Mesenchymal stem cell (in vitro differentiated cells and primary cell): ENCODE data around the gene RPL10.
A peak's percentile ranks its signal among the peaks of the same experiment; 100 is the strongest.

ENCODE experiments used
- DNase-seq: peaks from one replicate; pipeline ENCODE4 v3.0.0-alpha.2; 2013
- H2AFZ ChIP-seq: one replicate; pipeline ENCODE4 v1.6.1; 2013; ENCODE audit warnings: low read depth, mild to moderate bottlenecking, control low read depth, inconsistent platforms, low read length, moderate library complexity
- H2AK5ac ChIP-seq: 2 replicates; pipeline ENCODE4 v1.6.1; 2013; ENCODE audit warnings: low read length, moderate library complexity, mild to moderate bottlenecking, inconsistent platforms; ENCODE audit not compliant: severe bottlenecking
- H2BK120ac ChIP-seq: one replicate; pipeline ENCODE4 v1.6.1; 2013; ENCODE audit warnings: low read depth, mild to moderate bottlenecking, inconsistent platforms, low read length, moderate library complexity
- H2BK12ac ChIP-seq, 2 experiments: one replicate each; pipeline ENCODE4 v1.6.1; 2013; ENCODE audit warnings: inconsistent platforms in 2 of 2, low read length in 2 of 2, mild to moderate bottlenecking in 2 of 2, moderate library complexity in 2 of 2, control low read depth in 1 of 2
- H2BK15ac ChIP-seq: one replicate; pipeline ENCODE4 v1.6.1; 2013; ENCODE audit warnings: mild to moderate bottlenecking, low read depth, inconsistent platforms; ENCODE audit not compliant: poor library complexity, severe bottlenecking
- H2BK5ac ChIP-seq: 2 replicates; pipeline ENCODE4 v1.6.1; 2013; ENCODE audit warnings: low read depth, mild to moderate bottlenecking, low read length, control low read depth, inconsistent platforms; ENCODE audit not compliant: poor library complexity, severe bottlenecking
- H3K14ac ChIP-seq, 2 experiments: one replicate each; pipeline ENCODE4 v1.6.1; 2013; ENCODE audit warnings: inconsistent platforms in 2 of 2, low read length in 2 of 2, control low read depth in 1 of 2, mild to moderate bottlenecking in 1 of 2, moderate library complexity in 1 of 2
- H3K18ac ChIP-seq, 2 experiments: one replicate each; pipeline ENCODE4 v1.6.1; 2013; ENCODE audit warnings: inconsistent platforms in 2 of 2, low read length in 2 of 2, control low read depth in 1 of 2, low read depth in 1 of 2, mild to moderate bottlenecking in 1 of 2
- H3K23ac ChIP-seq, 2 experiments: one replicate each; pipeline ENCODE4 v1.6.1; 2013; ENCODE audit warnings: inconsistent platforms in 2 of 2, low read length in 2 of 2, mild to moderate bottlenecking in 2 of 2, moderate library complexity in 2 of 2, control low read depth in 1 of 2
- H3K27ac ChIP-seq: 2 replicates; pipeline ENCODE4 v1.5.1; 2013; ENCODE audit warnings: mild to moderate bottlenecking, moderate library complexity, low read length, control low read depth, inconsistent platforms; ENCODE audit not compliant: poor library complexity, severe bottlenecking
- H3K27me3 ChIP-seq, 2 experiments: 2 replicates each; pipeline versions ENCODE4 v1.6.1 to v1.7.0; 2013; ENCODE audit warnings: low read length in 2 of 2, mild to moderate bottlenecking in 2 of 2, moderate library complexity in 2 of 2, control low read depth in 1 of 2, inconsistent platforms in 1 of 2; ENCODE audit not compliant: control insufficient read depth in 1 of 2, insufficient read depth in 1 of 2
- H3K36me3 ChIP-seq, 2 experiments: 2 replicates each; pipeline versions ENCODE4 v1.6.1 to v1.7.0; 2013; ENCODE audit warnings: low read length in 2 of 2, control low read depth in 1 of 2, inconsistent platforms in 1 of 2, low read depth in 1 of 2, mild to moderate bottlenecking in 1 of 2; ENCODE audit not compliant: insufficient read depth in 2 of 2, control insufficient read depth in 1 of 2
- H3K4ac ChIP-seq, 2 experiments: one replicate each; pipeline ENCODE4 v1.6.1; 2013; ENCODE audit warnings: inconsistent platforms in 2 of 2, low read length in 2 of 2, mild to moderate bottlenecking in 2 of 2, moderate library complexity in 2 of 2, control low read depth in 1 of 2, low read depth in 1 of 2
- H3K4me1 ChIP-seq: 2 replicates; pipeline ENCODE4 v1.6.1; 2013; ENCODE audit warnings: low read depth, low read length, control low read depth; ENCODE audit not compliant: control insufficient read depth, insufficient read depth
- H3K4me2 ChIP-seq: 2 replicates; pipeline ENCODE4 v1.6.1; 2013; ENCODE audit warnings: low read length, mild to moderate bottlenecking, inconsistent platforms; ENCODE audit not compliant: poor library complexity, severe bottlenecking
- H3K4me3 ChIP-seq, 2 experiments: 2 replicates each; pipeline versions ENCODE4 v1.5.1 to v1.7.0; 2013; ENCODE audit warnings: low read length in 2 of 2, mild to moderate bottlenecking in 2 of 2, control low read depth in 1 of 2, low read depth in 1 of 2; ENCODE audit not compliant: insufficient read depth in 1 of 2
- H3K79me1 ChIP-seq: replicated peaks from 2 replicates; pipeline ENCODE4 v1.6.1; 2013; ENCODE audit warnings: mild to moderate bottlenecking, control low read depth, low read length, inconsistent platforms; ENCODE audit not compliant: poor library complexity, severe bottlenecking
- H3K9ac ChIP-seq: 2 replicates; pipeline ENCODE4 v1.7.0; 2013; ENCODE audit warnings: mild to moderate bottlenecking, low read length, moderate library complexity
- H3K9me3 ChIP-seq: 2 replicates; pipeline ENCODE4 v1.7.0; 2013; ENCODE audit warnings: mild to moderate bottlenecking, low read length; ENCODE audit not compliant: control insufficient read depth
- H4K8ac ChIP-seq: one replicate; pipeline ENCODE4 v1.6.1; 2013; ENCODE audit warnings: inconsistent platforms, mild to moderate bottlenecking, low read length, moderate library complexity
- H4K91ac ChIP-seq: one replicate; pipeline ENCODE4 v1.6.1; 2013; ENCODE audit warnings: mild to moderate bottlenecking, low read length, inconsistent platforms
- WGBS: methylation state at CpG from one replicate; pipeline ENCODE4 v1.1.7; 2013; ENCODE audit warnings: mixed read lengths; 5-methylcytosine and 5-hydroxymethylcytosine counted together

The RPL10 gene

GRCh38 chrX:154355776-154356140 is 42.4 kb upstream of the RPL10 start:
- DNase-seq, result no peak
- H3K9ac ChIP-seq, result no peak overlapping the region

GRCh38 chrX:154356596-154356995 is 41.6 kb upstream of the RPL10 start:
- H2BK12ac ChIP-seq, result no peak overlapping the region

More at GRCh38 chrX:154355776-154356140, 42.4 kb upstream of the RPL10 start:
- H3K79me1 ChIP-seq, result no peaks in the 10 kb centered on the region
- H4K8ac ChIP-seq, result no peak overlapping the region
- H3K4ac ChIP-seq, result no peak overlapping the region
- no peak overlapping the region for H3K4me2 ChIP-seq
- H2AFZ ChIP-seq, result no peak overlapping the region
- no peaks in the 10 kb centered on the region for H3K9me3 ChIP-seq
- no peak overlapping the region for H3K23ac ChIP-seq
- no peak overlapping the region for H2BK15ac ChIP-seq
- H3K27me3 ChIP-seq, result no peaks in the 10 kb centered on the region
- peaks cover 25% of the 10 kb centered on the region for H3K4me1 ChIP-seq
- WGBS, result 94% methylated on average over 10 of the region's 12 CpGs
- no peak overlapping the region for H2BK5ac ChIP-seq
- no peak overlapping the region for H2BK12ac ChIP-seq
- H3K36me3 ChIP-seq, result peaks cover 90 to 100% of the 10 kb centered on the region in 2 experiments
- no peak overlapping the region for H3K14ac ChIP-seq
- no peak overlapping the region for H3K4me3 ChIP-seq
- no peak overlapping the region for H3K27ac ChIP-seq
- no peak overlapping the region for H2BK120ac ChIP-seq
- no peak overlapping the region for H4K91ac ChIP-seq
- H2AK5ac ChIP-seq, result no peak overlapping the region
- H3K18ac ChIP-seq, result no peak overlapping the region

GRCh38 chrX:154357205-154357604 is 41.0 kb upstream of the RPL10 start:
- H3K36me3 ChIP-seq, result peaks cover 88 to 97% of the 10 kb centered on the region in 2 experiments
- no peak overlapping the region for H2BK120ac ChIP-seq
- H3K9ac ChIP-seq, result no peak overlapping the region
- no peak overlapping the region for H3K27ac ChIP-seq
- H2BK12ac ChIP-seq, result no peak overlapping the region
- H3K4ac ChIP-seq, result no peak overlapping the region
- H3K4me1 ChIP-seq, result peaks cover 27% of the 10 kb centered on the region
- H2BK5ac ChIP-seq, result no peak overlapping the region
- H3K23ac ChIP-seq, result no peak overlapping the region
- H3K18ac ChIP-seq, result no peak overlapping the region
- peak overlapping the region; percentile 62 for H4K91ac ChIP-seq
- no peak overlapping the region for H2AK5ac ChIP-seq
- no peaks in the 10 kb centered on the region for H3K79me1 ChIP-seq
- no peaks in the 10 kb centered on the region for H3K27me3 ChIP-seq
- H3K14ac ChIP-seq, result peak overlapping the region in 1 of 2 experiments; percentile 49
- no peak overlapping the region for H2AFZ ChIP-seq
- WGBS, result 93% methylated on average over 27 of the region's 27 CpGs
- no peak overlapping the region for H3K4me2 ChIP-seq
- no peaks in the 10 kb centered on the region for H3K9me3 ChIP-seq
- H3K4me3 ChIP-seq, result no peak overlapping the region
- DNase-seq, result no peak
- H4K8ac ChIP-seq, result no peak overlapping the region
- no peak overlapping the region for H2BK15ac ChIP-seq

More at GRCh38 chrX:154356596-154356995, 41.6 kb upstream of the RPL10 start:
- Histone ChIP-seq H3K14ac (no peak overlapping the region), H4K91ac (no peak overlapping the region), H2BK5ac (no peak overlapping the region), H3K4ac (no peak overlapping the region), H3K79me1 (no peaks in the 10 kb centered on the region), H3K23ac (no peak overlapping the region), H2BK15ac (no peak overlapping the region), H3K9me3 (no peaks in the 10 kb centered on the region), H3K27me3 (no peaks in the 10 kb centered on the region), H3K18ac (no peak overlapping the region), H3K4me3 (no peak overlapping the region), H2BK120ac (no peak overlapping the region), H4K8ac (no peak overlapping the region), H3K9ac (no peak overlapping the region), H3K36me3 (peaks cover 88 to 97% of the 10 kb centered on the region in 2 experiments), H3K27ac (no peak overlapping the region), H3K4me2 (no peak overlapping the region), H2AK5ac (no peak overlapping the region), H2AFZ (no peak overlapping the region), H3K4me1 (peaks cover 25% of the 10 kb centered on the region)
- WGBS, result 94% methylated on average over 6 of the region's 13 CpGs
- no peak for DNase-seq

GRCh38 chrX:154358011-154358410 is 40.2 kb upstream of the RPL10 start:
- peaks cover 30% of the 10 kb centered on the region for H3K4me1 ChIP-seq
- peaks cover 88 to 97% of the 10 kb centered on the region in 2 experiments for H3K36me3 ChIP-seq
- no peak overlapping the region for H2BK120ac ChIP-seq
- H4K91ac ChIP-seq, result no peak overlapping the region
- no peak overlapping the region for H3K9ac ChIP-seq
- H3K27me3 ChIP-seq, result no peaks in the 10 kb centered on the region
- H3K4ac ChIP-seq, result no peak overlapping the region
- H3K23ac ChIP-seq, result no peak overlapping the region
- no peaks in the 10 kb centered on the region for H3K9me3 ChIP-seq
- no peak overlapping the region for H2BK12ac ChIP-seq
- H4K8ac ChIP-seq, result no peak overlapping the region
- no peaks in the 10 kb centered on the region for H3K79me1 ChIP-seq
- 94% methylated on average over 6 of the region's 11 CpGs for WGBS
- H3K4me3 ChIP-seq, result no peak overlapping the region
- H2AK5ac ChIP-seq, result no peak overlapping the region
- no peak overlapping the region for H3K14ac ChIP-seq
- H2BK15ac ChIP-seq, result no peak overlapping the region
- no peak overlapping the region for H3K18ac ChIP-seq
- H2AFZ ChIP-seq, result no peak overlapping the region
- no peak for DNase-seq
- no peak overlapping the region for H3K4me2 ChIP-seq
- no peak overlapping the region for H3K27ac ChIP-seq
- no peak overlapping the region for H2BK5ac ChIP-seq
